Hepatocyte (in vitro differentiated cells): ENCODE measurements around the gene SOX6.
"Not testable (repeated sequence)": the region's sequence is repeated elsewhere in the genome, so short reads cannot be mapped to it uniquely, and the experiment has no call there.

ENCODE experiments used
- EZH2 ChIP-seq: fragments of 200-600 bp; sonication (generic); IDR thresholded peaks from 2 replicates; pipeline ENCODE4 v1.6.1; 2016; ENCODE audit warnings: antibody characterized with exemption, mild to moderate bottlenecking, borderline replicate concordance
- TF ChIP-seq, protein P1 (sequence below): fragments of 200-600 bp; sonication (generic); IDR thresholded peaks from 2 replicates; pipeline ENCODE4 v1.5.1; 2016; ENCODE audit warnings: antibody characterized with exemption, mild to moderate bottlenecking; ENCODE audit not compliant: poor library complexity

DNA sequence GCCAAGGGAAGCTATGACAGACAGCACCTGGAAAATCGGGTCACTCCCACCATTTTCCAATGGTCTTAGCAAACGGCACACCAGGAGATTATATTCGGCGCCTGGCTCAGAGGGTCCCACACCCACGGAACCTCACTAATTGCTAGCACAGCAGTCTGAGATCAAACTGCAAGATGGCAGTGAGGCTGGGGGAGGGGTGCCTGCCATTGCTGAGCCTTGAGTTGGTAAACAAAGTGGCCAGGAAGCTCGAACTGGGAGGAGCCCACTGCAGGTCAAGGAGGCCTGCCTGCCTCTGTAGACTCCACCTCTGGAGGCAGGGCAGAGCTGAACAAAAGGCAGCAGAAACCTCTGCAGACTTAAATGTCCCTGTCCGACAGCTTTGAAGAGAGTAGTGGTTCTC is 214.7 kb downstream of the SOX6 start:
- TF ChIP-seq, protein P1, sequence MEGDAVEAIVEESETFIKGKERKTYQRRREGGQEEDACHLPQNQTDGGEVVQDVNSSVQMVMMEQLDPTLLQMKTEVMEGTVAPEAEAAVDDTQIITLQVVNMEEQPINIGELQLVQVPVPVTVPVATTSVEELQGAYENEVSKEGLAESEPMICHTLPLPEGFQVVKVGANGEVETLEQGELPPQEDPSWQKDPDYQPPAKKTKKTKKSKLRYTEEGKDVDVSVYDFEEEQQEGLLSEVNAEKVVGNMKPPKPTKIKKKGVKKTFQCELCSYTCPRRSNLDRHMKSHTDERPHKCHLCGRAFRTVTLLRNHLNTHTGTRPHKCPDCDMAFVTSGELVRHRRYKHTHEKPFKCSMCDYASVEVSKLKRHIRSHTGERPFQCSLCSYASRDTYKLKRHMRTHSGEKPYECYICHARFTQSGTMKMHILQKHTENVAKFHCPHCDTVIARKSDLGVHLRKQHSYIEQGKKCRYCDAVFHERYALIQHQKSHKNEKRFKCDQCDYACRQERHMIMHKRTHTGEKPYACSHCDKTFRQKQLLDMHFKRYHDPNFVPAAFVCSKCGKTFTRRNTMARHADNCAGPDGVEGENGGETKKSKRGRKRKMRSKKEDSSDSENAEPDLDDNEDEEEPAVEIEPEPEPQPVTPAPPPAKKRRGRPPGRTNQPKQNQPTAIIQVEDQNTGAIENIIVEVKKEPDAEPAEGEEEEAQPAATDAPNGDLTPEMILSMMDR, result not testable (repeated sequence)
- not testable (repeated sequence) for TF ChIP-seq EZH2
